ENCODE measurements around the gene FYN.
"Not testable (repeated sequence)": the region's sequence is repeated elsewhere in the genome, so short reads cannot be mapped to it uniquely, and the experiment has no call there.

Gene FYN

DNA sequence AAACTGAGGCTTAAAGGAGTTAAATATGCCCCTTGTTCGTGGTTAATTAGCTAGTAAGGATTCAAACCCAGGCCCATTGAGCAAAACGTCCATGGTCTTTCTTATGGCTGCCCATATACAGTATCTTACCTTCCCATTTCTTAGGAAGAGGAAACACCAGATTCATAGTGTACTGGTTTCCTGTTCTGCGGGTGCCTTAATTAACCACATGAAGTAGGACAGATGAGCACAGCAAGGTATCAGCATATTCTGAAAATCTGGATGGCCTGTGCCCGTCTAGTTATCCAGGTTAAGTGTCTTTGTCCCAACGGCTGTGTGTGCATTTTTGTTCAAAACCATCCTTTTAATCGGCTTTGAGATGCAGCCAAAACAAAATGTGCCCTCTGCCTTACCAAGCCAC is 174.1 kb downstream of the FYN start:
- DNase-seq: no peak

DNA sequence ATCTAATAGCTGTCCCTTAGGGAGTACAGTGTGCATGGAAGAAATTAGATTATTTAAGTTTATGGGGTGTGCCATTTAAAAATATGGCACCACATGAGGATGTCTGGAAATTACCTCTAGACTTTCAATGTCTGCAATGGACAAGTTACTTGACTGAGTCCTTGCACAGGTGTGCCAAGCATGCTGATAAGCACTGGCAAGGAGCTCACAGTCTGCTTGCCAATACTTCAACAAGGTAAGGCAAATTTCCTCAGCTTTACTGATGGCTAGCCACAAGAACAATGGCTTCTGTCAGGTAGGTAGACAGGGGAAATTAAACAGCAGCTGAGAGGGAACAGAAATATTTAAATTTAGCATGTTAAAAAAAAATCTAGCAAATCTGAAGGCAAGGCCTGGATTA is 176.4 kb downstream of the FYN start:
- DNase-seq: no peak

DNA sequence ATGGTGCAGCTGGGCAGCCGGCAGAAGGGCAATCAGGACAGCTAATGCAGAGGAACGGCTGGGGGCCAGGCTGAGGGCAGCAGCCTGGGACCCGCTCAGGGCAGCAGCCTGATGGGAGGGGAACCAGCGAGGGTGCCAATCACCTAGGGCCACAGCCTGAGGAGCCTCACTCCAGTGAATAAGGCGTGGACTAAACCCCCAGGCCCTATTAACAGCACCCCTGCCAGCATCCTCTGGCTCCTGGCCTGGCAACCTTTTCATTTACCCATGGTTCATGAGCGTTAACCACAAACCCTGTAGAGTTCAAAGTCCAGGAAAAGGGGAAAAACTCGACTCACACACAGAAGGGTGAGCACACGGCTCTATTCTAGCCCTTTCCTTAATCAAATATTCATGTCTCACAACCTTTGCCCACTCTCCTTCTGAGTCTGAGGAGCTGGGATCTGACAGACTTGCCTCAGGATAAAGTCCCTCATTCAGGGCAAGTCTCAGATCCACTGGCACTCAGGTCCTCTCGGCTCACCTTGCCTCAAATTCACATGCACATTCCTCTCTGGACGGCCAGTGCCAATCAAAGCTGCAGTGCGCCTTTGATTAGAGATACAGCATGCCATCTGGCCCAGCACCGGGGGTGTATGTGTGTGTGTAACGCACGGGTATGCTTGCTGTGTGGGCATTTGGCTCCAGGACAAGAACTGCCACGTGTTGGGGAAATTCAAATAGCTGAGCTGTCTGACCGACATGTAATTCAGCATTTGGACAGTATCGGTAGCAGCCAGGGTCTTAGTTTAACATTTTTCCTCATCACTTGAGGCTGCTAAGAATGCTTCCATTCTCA is 180.7 kb downstream of the FYN start:
- no peak for DNase-seq

DNA sequence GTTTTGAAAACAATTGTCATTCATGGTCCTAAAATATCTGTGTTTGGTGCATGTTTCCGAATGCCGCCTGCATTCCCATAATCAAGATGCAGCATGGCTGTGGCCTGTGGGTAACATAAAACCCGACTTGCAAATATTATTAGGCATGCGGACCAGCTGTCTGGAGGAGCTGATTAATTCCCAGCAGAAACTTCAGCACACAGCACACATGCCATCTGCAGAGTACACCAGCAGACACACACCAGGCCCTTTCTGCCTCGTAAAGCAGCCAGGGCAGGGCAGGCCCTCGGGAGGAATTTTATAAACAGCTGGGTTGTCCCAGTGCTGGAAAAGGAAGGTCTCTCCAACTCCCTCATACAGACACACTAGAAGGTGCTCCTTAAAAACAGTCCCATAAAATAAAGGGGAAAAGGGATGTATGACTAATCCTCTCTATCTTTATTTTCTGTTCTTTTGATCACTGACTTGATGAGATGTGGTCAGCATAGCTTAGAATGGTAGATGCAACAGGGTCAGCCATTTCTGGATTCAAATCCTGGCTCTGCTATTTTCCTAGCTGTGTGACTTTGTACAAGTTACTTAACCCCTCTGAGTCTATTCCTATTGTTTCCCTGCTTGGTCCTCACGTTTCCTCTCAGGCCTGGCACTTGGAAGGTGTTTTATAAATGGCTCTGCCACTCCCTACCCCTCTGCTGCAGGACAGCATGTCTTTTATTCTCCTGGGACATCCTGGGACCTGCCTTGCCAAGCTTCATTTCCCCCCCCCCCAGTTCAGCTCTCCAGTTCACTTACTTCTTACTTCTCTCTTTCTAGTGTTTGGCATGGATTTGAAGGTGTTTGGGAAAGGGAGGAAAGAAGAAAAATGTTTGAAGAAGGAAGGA is 181.7 kb downstream of the FYN start:
- DNase-seq: no peak

DNA sequence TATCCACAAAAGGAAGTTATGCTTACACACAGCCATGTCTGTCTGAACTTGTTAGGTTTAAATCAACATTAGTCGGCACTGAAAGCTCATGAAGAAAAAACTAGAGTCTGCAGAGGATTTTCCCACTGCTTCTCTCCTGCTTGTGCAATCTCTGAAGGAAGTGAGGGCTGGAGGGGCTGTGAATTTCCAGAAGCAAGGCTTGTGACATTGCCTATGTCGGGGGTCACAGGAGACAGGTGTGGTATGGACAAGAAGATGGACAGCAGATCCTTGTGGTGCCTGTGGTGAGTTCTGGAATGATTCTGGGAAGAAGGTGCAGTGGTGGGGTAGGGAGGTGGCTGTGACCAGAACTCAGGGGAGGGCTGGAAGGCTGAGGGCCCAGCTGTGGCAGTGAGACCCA is 183.3 kb downstream of the FYN start:
- DNase-seq: no peak

DNA sequence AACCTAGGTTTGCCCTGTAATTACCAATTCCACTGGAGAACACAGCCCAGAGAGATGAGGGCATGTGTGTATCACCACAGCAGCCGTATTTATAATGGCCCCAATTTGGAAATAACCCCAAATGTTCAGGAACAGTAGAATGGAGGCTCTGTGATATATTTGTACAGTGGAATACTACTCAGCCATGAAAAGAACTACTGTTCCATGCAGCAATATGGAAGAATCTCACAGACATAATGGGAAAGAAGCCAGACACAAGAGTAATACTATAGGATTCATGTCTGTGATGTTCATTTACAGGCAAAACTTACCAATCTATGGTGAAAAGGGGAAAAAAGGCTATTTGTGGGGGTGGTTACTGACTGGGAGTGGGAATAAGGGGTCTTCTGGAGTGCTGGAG is 183.8 kb downstream of the FYN start:
- DNase-seq: no peak

DNA sequence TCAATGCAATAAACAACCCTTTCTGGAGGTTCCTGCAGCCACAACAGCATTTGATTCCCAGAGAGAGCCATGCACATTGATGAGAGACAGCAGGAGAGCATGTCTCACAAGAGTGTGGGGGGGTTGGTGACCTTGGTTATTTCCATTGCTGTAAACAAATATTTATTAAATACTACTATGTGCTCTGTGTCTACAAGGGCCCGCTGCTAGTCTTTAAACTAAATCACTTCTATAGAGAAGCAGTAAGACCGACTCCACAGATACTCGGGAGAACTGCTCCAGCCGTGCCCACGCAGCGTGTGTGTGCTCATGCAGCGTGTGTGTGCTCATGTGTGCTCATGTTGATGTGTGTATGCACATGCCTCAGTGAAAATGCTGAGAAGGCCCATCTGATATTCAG is 184.9 kb downstream of the FYN start:
- DNase-seq: no peak

- no peak for DNase-seq
Measured at GRCh38 chr6:111687652-111688051, 185.6 kb downstream of the FYN start.

DNA sequence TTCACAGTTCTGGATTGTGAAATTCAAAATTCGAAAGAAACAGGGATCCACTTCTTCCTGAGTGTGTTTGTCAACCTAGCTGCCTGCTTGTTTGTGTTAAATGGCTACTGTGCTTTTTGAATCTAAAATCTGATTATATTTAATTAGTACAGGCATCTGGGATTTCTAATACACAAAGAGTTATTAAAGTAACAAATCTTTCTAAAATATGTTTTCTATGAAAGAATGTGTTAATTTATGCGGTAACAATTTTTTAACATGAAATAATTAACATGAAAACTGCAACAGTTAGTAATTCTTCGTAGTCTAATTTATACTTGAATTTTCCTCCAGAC is 186.4 kb downstream of the FYN start:
- no peak for DNase-seq

DNA sequence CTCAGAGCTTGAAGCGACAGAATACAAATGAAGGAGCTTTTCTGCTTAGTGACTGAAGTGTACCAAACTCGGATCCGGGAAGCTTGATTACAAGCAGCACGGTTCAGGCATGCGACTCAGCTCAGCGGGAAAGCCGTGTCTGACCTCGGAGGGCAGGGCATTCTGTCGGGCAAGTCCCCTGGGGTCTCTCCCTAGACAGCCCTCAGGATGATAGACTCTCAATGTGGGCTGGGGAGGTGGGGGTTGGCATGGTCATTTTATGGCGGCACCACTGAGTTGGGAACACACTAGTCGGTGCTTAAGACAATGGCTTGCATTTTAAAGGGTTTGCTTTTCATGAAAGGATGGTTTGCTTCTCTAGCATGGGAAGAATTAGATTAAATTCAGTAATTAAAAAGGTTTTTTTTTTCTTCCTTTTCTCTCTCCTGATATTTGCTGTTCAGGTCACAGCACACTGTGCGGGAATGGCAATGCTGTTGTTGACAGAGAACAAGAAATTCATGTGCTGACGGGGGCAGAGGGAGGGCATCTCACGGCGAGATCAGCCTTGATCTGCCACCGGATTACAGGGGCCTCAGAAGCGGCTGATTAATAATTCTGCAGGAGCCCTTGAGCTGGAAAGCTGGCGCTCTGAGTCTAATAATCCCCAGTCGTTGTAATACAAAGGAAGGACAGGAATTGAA is 186.9 kb downstream of the FYN start:
- DNase-seq: no peak

DNA sequence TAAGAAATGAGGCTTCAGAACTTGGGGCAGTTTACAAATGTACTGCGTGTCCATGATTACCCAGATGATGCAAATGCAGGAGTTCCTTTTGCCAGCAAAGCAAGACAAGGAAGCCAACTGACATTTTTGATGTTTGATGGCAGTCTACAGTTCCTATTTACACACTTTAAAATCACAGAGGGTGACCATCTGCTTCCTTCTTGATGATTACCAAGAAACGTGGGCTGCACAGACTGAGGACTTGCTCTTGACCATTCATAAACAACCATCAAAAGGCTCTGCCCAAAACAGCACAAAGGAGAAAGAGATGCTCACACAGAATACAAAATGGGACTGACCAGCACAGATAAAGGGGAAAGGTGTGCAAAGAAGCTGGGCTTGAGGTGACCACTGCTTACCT is 187.7 kb downstream of the FYN start:
- no peak for DNase-seq

GRCh38 chr6:111685058-111685457 is 188.2 kb downstream of the FYN start:
- DNase-seq: no peak

GRCh38 chr6:111683749-111684267 is 189.4 kb downstream of the FYN start:
- DNase-seq: no peak

- no peak for DNase-seq
Measured at GRCh38 chr6:111683157-111683556, 190.1 kb downstream of the FYN start.

DNA sequence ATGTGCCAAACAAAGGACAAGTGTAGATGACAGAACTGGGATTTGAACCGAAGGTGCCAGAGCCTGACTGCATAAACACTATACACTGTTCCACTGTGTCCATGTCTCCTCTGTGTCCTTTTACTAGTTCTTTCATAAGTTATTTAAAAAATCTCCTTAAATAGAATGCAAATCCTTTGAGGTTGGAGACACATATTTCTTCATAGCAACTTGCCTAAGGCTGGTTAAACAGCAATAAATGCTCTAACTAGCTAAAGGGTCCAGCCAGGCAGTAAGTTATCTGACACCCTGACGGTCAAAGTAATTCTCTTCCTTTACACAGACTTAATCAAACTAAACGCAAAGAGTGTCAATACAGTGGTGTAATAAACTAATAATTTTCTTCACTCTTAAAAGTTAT is 191.4 kb downstream of the FYN start:
- DNase-seq: no peak

- not testable (repeated sequence) for DNase-seq
Measured at GRCh38 chr6:111680811-111681609, 192.2 kb downstream of the FYN start.

DNA sequence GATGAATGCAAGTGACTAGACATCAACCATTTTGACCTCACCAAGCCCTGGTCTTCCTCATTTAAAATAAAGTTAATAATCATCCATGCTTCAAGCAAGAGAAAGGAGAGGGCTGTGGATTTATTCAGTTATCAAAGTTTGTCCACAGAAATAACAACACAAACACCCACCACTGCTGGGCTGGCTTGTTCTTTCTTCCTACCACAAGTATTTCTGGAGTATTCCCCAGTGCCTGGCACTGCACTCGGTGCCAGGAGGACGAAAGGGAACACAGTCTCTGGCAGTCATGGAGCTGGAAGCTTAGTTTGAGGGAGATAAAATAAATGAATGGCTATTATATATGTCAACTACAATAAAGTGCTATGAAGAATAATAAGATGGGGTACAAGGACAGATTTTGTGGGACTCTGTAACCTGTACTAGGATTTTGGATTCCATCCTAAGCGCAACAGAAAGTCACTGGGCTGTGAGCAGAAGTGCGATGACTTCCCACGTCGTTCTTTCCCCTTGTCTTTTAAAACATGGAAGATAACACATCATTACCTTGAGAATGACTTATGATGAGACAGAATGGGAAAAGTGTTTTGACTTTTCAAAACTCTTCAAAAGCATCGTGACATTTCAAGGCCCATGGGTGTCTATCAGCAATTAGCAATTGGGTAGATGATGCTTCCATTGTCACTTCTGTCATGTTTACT is 193.1 kb downstream of the FYN start:
- DNase-seq: no peak

DNA sequence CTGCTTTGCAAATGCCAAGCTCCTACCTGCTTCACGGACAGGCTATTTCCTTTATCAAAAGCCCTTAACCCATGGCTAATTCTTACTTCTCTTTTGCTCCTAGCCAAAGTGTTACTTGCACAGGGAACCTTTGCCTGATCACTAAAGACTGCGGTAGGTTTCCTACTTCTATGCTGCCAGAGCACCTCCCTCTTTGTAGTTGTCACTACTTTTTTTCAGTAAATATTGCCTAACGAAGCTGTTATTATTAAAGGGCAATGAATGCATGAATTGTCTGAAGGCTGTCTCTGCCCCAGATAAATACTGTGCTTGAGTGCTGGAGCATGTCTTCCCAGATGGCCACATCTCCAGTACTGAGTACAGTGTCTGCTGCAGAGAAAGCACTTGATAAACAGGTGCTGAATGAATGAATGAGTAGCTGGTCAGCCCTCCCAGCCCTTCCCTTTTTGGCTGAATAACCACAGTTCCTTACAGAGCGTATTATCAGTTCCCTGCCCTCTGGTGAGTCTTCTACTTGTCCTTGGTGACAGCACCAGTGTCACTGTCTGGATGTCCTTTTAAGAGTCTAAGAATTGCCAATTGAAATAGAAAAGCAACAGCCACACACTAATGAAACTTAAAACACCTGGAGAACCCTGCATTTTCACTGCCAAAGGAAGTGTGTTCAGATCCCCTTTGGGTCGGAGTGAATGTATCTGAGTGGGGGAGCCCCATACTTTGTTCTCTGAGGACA is 194.0 kb downstream of the FYN start:
- no peak for DNase-seq

GRCh38 chr6:111677249-111677990 is 195.8 kb downstream of the FYN start:
- DNase-seq: no peak

GRCh38 chr6:111676383-111676782 is 196.9 kb downstream of the FYN start:
- DNase-seq: no peak
